Esophagus squamous epithelium (tissue), 5 donors: ENCODE results near the gene PRELP. TPM values are rescaled to one million over a fixed set of nuclear protein-coding genes. Genes with fewer than 3 reads are reported as not detected.
"Not testable (repeated sequence)": the region's sequence is repeated elsewhere in the genome, so short reads cannot be mapped to it uniquely, and the experiment has no call there.

Experiments used
- DNase-seq: peaks from one replicate; lab custom pipeline; 2025; lab: John Stamatoyannopoulos, UW
- H3K27ac ChIP-seq, 4 donors: fragments of 200-600 bp; sonication (generic); one replicate each; pipeline ENCODE4 v1.5.1; 2016 to 2019; ENCODE audit warnings: mild to moderate bottlenecking in 1 of 4
- H3K27me3 ChIP-seq, 4 donors: fragments of 200-600 bp; sonication (generic); 1 replicate in 3 of 4; 2 replicates in 1 of 4; pipeline versions ENCODE4 v1.5.1 to v1.6.0; 2017 to 2021; ENCODE audit warnings: antibody characterized with exemption in 1 of 4
- H3K36me3 ChIP-seq, 3 donors: fragments of 200-600 bp; sonication (generic); one replicate each; pipeline ENCODE4 v1.5.1; 2016 to 2019
- H3K4me1 ChIP-seq, 3 donors: fragments of 200-600 bp; sonication (generic); one replicate each; pipeline ENCODE4 v1.5.1; 2017 to 2019
- H3K4me3 ChIP-seq, 4 donors: fragments of 200-600 bp; sonication (generic); 1 replicate in 3 of 4; 2 replicates in 1 of 4; pipeline ENCODE4 v1.5.1; 2016 to 2019; ENCODE audit warnings: mild to moderate bottlenecking in 2 of 4, moderate library complexity in 1 of 4
- H3K9me3 ChIP-seq, 3 donors: fragments of 200-600 bp; sonication (generic); one replicate each; pipeline ENCODE4 v1.5.1; 2016 to 2019
- POLR2A ChIP-seq, 4 donors: fragments of 450-650 bp; IDR thresholded peaks; one replicate each; pipeline ENCODE4 v1.6.1; 2017; ENCODE audit warnings: antibody characterized with exemption in 4 of 4, mild to moderate bottlenecking in 4 of 4, moderate library complexity in 3 of 4
- WGBS, 2 donors: methylation state at CpG; one replicate each; pipeline ENCODE4 v1.1.5; 2018; 5-methylcytosine and 5-hydroxymethylcytosine counted together
- intact Hi-C: fragments of 100-400 bp; cut with DNase I; formaldehyde crosslinking; loops from one replicate; pipeline ENCODE4 v1.15.0; 2022
- total RNA-seq, 4 donors: library from RNA; depleted of rRNA; stranded (reverse); fragments of >200 nt; gene quantifications; one replicate each; pipeline ENCODE4 v1.1.0, GENCODE V29; 2016
- TF ChIP-seq, protein P1 (sequence below), 6 experiments: fragments of 450-650 bp in 4 of 6; fragments of 200-600 bp in 2 of 6; sonication (generic) in 2 of 6; IDR thresholded peaks; one replicate each; pipeline ENCODE4 v1.5.1; 2016 to 2019; ENCODE audit warnings: antibody characterized with exemption in 6 of 6, mild to moderate bottlenecking in 4 of 6, moderate library complexity in 4 of 6
- donor health status: DM: yes; HTN: yes; CAD: no.

PRELP gene
- total RNA-seq, 4 donors from 2014 or later, result 2.2 to 71.0 (median 9.1) TPM

DNA sequence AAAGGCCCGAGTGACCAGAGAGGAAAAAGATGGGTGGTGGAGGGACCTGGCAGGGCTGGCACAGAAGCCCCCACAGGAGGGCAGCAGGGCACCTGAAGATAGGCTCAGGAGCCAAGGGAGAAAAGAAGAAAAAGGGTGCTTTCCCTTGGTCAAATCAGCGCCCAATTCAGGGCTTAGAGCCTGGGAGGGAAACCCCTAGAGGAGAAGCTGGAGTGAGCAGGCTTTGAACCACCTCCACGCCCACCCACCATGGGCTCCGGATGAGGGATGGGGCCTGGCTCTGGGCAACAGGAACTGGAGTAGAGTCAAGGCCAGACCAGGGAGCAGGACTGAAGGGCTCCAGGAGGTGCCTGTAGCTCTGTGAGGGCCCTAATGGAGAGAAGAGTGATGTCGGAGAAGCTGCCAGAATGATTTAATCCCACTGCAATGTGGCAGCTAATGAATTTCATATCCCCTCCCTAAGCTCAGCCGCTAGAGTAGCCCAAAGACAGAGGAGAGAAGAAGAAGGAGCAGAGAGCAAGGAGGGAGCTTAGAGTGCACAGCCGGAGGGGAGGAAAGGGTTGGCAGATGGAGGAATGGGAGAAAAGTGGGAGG lies 12.0 kb upstream of the PRELP start:
- no peak overlapping the region for H3K4me3 ChIP-seq
- H3K36me3 ChIP-seq, result no peaks in the 10 kb centered on the region
- peaks cover 0 to 17% (median 0%) of the 10 kb centered on the region in 4 donors for H3K27me3 ChIP-seq
- intact Hi-C loops, result no loop called here
- no peaks in the 10 kb centered on the region for H3K9me3 ChIP-seq
- peaks cover 12 to 60% (median 41%) of the 10 kb centered on the region in 3 donors for H3K4me1 ChIP-seq
- TF ChIP-seq POLR2A (IDR thresholded peaks at IDR 0.05), result no peak
- TF ChIP-seq, protein P1, sequence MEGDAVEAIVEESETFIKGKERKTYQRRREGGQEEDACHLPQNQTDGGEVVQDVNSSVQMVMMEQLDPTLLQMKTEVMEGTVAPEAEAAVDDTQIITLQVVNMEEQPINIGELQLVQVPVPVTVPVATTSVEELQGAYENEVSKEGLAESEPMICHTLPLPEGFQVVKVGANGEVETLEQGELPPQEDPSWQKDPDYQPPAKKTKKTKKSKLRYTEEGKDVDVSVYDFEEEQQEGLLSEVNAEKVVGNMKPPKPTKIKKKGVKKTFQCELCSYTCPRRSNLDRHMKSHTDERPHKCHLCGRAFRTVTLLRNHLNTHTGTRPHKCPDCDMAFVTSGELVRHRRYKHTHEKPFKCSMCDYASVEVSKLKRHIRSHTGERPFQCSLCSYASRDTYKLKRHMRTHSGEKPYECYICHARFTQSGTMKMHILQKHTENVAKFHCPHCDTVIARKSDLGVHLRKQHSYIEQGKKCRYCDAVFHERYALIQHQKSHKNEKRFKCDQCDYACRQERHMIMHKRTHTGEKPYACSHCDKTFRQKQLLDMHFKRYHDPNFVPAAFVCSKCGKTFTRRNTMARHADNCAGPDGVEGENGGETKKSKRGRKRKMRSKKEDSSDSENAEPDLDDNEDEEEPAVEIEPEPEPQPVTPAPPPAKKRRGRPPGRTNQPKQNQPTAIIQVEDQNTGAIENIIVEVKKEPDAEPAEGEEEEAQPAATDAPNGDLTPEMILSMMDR (IDR thresholded peaks at IDR 0.05), result peak in 1 of 6 experiments; percentile 37
- WGBS, 2 donors, result 35 to 48% methylated on average over 7 of the region's 7 CpGs
- no peak for DNase-seq
- H3K27ac ChIP-seq, result peak overlapping the region; percentile 73 to 98 (median 90)

DNA sequence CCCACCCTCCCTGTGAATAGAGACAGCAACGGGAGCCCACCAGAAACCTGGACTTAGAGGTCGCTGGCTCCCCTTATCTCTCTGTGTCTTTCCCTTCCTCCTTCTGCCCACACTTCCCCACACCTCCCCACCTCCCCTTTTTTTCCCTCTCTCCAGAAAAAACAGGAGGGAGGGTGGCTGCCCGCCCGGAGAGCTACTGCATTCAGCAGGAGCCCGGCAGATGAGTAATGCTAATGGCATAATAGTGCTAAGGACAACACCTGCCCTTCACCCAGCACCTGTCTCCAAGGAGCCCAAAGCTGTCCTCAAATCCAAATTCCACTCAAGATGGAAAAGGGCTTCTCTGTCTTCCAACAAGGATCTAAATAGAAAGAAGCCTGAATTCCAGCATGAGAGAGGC lies 11.4 kb upstream of the PRELP start:
- peak overlapping the region; percentile 73 to 98 (median 90) for H3K27ac ChIP-seq
- TF ChIP-seq, protein P1 (IDR thresholded peaks at IDR 0.05), result no peak
- no peak for TF ChIP-seq POLR2A (IDR thresholded peaks at IDR 0.05)
- no peak for DNase-seq
- H3K36me3 ChIP-seq, result no peaks in the 10 kb centered on the region
- H3K9me3 ChIP-seq, result no peaks in the 10 kb centered on the region
- no peak overlapping the region for H3K4me3 ChIP-seq
- 39 to 42% methylated on average over 4 of the region's 5 CpGs for WGBS, 2 donors
- intact Hi-C loops, result no loop called here
- peaks cover 0 to 17% (median 0%) of the 10 kb centered on the region in 4 donors for H3K27me3 ChIP-seq
- H3K4me1 ChIP-seq, result peaks cover 12 to 60% (median 41%) of the 10 kb centered on the region in 3 donors

DNA sequence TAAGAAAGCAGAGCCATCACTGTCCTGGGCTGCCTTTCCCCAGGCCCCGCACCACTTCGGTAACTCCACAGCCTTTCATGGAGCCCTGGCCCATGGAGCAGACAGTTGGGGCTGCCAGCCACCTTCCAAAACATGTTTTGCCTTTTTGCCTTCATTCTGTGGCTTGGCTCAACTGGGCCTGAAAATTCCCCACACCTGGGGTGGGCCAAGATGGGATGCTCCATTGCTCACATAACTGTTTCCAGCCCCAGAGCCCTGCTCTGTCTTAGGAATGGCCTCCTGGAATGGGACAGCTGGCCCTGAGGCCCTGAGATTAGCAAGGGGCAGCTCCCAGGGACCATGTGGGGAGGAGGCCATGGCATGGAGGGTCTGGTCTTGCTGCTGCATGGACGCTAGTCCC lies 10.9 kb upstream of the PRELP start:
- Histone ChIP-seq H3K9me3 (no peaks in the 10 kb centered on the region), H3K4me1 (peaks cover 12 to 60% (median 41%) of the 10 kb centered on the region in 3 donors), H3K27ac (peak overlapping the region; percentile 73 to 98 (median 90)), H3K36me3 (no peaks in the 10 kb centered on the region), H3K4me3 (no peak overlapping the region), H3K27me3 (peaks cover 0 to 17% (median 0%) of the 10 kb centered on the region in 4 donors)
- TF ChIP-seq, protein P1 (IDR thresholded peaks at IDR 0.05), result no peak
- TF ChIP-seq POLR2A (IDR thresholded peaks at IDR 0.05), result no peak
- no peak for DNase-seq
- 70 to 80% methylated on average over 1 to 3 of the region's 3 CpGs for WGBS, 2 donors
- intact Hi-C loops, result no loop called here

DNA sequence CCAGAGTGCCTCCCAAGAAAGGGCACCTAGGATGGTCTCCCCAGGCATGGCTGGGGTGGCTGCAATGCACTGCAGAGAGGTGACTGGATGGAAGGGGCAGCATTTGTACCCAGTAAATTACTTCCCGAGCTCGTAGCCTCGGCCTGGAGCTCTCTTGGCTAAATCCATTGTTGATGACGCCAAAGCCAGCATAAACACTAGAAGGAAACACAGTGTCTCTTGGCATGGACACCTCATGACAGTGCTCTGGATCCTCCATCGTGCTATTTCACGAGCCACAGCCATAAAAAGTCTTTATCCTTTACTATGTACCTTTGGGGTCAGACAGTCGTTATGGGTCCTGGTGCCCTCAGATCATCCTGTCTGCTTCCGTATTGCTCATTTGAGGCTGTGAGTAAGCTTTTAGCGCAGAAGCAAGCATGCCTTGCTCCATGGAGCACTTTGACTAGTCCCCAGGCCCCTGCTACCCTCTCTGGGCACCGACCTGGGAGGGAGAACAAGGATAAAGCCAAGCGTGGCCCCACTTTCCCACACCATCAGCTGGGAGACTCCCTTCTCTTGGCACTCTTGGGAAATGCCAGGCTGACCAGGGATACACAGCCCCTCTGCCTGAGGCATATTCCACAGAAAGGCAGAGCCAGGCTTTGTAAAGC lies 10.3 kb upstream of the PRELP start:
- Histone ChIP-seq H3K4me1 (peaks cover 12 to 60% (median 43%) of the 10 kb centered on the region in 3 donors), H3K9me3 (no peaks in the 10 kb centered on the region), H3K27me3 (peaks cover 0 to 17% (median 0%) of the 10 kb centered on the region in 4 donors), H3K4me3 (no peak overlapping the region), H3K27ac (peak overlapping the region; percentile 73 to 98 (median 90)), H3K36me3 (no peaks in the 10 kb centered on the region)
- WGBS, 2 donors, result 77 to 89% methylated on average over 6 to 8 of the region's 11 CpGs
- DNase-seq, result no peak
- TF ChIP-seq POLR2A (IDR thresholded peaks at IDR 0.05), result no peak
- TF ChIP-seq, protein P1 (IDR thresholded peaks at IDR 0.05), result no peak
- intact Hi-C loops, result no loop called here

DNA sequence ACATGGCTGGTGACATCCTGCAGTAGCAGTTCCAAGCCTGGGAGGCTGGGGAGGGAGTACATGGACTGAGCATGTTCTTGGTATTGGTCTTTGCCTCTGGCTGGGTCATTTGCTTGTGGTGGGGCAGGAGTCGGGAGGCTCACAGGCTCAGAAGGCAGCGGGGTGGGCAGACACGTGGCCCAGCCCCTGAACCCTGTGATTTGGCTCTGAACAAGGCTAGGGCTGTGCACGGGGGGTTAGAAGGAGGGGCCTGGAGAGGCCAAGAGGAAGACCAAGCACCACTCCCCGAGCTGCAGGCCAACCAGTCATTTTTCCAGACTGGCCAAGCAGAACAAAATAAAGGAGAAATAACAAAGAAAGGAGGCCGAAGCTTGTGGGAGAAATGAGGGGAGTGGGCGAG lies 9.7 kb upstream of the PRELP start:
- no peak for DNase-seq
- Histone ChIP-seq H3K27me3 (peaks cover 0 to 17% (median 0%) of the 10 kb centered on the region in 4 donors), H3K36me3 (no peaks in the 10 kb centered on the region), H3K4me3 (no peak overlapping the region), H3K4me1 (peaks cover 12 to 60% (median 44%) of the 10 kb centered on the region in 3 donors), H3K9me3 (no peaks in the 10 kb centered on the region), H3K27ac (peak overlapping the region; percentile 73 to 98 (median 90))
- intact Hi-C loops, result no loop called here
- TF ChIP-seq, protein P1 (IDR thresholded peaks at IDR 0.05), result peak in 1 of 6 experiments; percentile 10
- TF ChIP-seq POLR2A (IDR thresholded peaks at IDR 0.05), result peak in 1 of 4 donors; percentile 42
- 26 to 29% methylated on average over 7 of the region's 7 CpGs for WGBS, 2 donors

DNA sequence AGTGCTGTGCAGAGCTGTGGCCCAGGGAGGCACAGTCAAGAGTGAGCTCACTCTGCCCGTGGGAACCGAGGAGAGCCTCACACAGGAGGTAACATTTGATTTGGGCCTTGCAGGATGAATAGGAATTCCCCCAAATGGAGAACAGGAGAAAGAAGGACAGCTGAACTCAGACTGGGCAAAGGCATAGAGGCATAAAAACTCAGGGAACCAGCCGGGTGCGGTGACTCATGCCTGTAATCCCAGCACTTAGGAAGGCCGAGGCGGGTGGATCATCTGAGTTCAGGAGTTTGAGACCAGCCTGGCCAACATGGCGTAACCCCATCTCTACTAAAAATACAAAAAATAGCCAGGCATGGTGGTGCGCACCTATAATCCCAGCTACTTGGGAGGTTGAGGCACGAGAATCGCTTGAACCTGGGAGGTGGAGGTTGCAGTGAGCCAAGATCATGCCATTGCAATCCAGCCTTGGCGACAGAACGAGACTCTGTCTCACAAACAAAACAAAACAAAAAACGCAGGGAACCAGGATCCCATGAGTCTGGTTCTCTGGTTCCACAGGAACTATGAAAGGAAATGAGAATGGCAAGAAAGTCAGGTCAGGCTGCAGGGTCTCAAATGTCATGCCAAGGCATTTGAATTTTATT lies 8.6 kb upstream of the PRELP start:
- Histone ChIP-seq H3K27me3 (peaks cover 0 to 17% (median 0%) of the 10 kb centered on the region in 4 donors), H3K4me1 (peaks cover 12 to 60% (median 44%) of the 10 kb centered on the region in 3 donors), H3K27ac (peak overlapping the region; percentile 73 to 98 (median 90))
- H3K36me3 ChIP-seq, H3K9me3 ChIP-seq, H3K4me3 ChIP-seq, DNase-seq, intact Hi-C loops: not testable (repeated sequence)
- 63 to 71% methylated on average over 13 of the region's 13 CpGs for WGBS, 2 donors
